Mucosa of rectum (tissue), 2 donors: ENCODE results near the gene KPNA4.

Experiments used
- H3K27ac ChIP-seq, 2 donors: one replicate each; pipeline ENCODE4 v1.7.0; 2013; ENCODE audit warnings: inconsistent platforms in 2 of 2, low read depth in 2 of 2, low read length in 2 of 2
- H3K27me3 ChIP-seq, 2 donors: one replicate each; pipeline ENCODE4 v1.7.0; 2013; ENCODE audit warnings: low read length in 2 of 2; ENCODE audit not compliant: control insufficient read depth in 2 of 2, insufficient read depth in 2 of 2
- H3K36me3 ChIP-seq, 2 donors: one replicate each; pipeline ENCODE4 v1.7.0; 2013; ENCODE audit warnings: low read length in 2 of 2; ENCODE audit not compliant: control insufficient read depth in 2 of 2, insufficient read depth in 2 of 2
- H3K4me1 ChIP-seq, 2 donors: one replicate each; pipeline ENCODE4 v1.7.0; 2013; ENCODE audit warnings: low read length in 2 of 2, mild to moderate bottlenecking in 1 of 2; ENCODE audit not compliant: control insufficient read depth in 2 of 2, insufficient read depth in 2 of 2
- H3K4me3 ChIP-seq, 2 donors: one replicate each; pipeline ENCODE4 v1.7.0; 2013; ENCODE audit warnings: low read length in 2 of 2
- H3K9ac ChIP-seq, 2 donors: one replicate each; pipeline ENCODE4 v1.7.0; 2013; ENCODE audit warnings: low read length in 2 of 2, low read depth in 1 of 2, mild to moderate bottlenecking in 1 of 2
- H3K9me3 ChIP-seq, 2 donors: one replicate each; pipeline ENCODE4 v1.7.0; 2013; ENCODE audit warnings: low read length in 2 of 2; ENCODE audit not compliant: control insufficient read depth in 2 of 2
- donor health status: healthy.
- donor health status: Normal muscosa, but diverticular disease.

The KPNA4 gene

DNA sequence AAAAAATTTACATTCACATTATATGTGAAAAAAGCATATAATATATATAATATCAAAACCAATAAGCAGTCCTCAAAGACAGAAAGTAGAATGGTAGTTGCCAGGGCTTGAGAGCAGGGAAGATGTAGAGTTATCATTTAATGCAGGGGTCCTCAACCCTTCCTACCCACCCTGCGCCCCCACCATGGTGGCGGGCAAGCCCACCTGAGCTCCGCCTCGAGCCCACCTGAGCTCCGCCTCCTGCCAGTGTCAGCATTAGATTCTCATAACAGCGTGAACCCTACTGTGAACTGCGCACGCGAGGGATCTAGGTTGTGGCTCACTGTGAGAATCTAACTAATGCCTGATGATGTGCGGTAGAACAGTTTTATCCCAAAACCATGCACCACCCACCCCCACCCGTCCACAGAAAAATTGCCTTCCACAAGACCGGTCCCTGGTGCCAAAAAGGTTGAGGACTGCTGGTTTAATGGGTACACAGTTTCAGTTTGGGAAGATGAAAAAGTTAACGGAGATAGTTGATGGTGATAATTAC, 118.8 kb downstream of the KPNA4 start:
- peaks cover 0 to 2% of the 10 kb centered on the region in 2 donors for H3K27me3 ChIP-seq
- no peak overlapping the region for H3K9ac ChIP-seq
- no peaks in the 10 kb centered on the region for H3K36me3 ChIP-seq
- H3K9me3 ChIP-seq, result no peaks in the 10 kb centered on the region
- no peak overlapping the region for H3K4me3 ChIP-seq
- no peak overlapping the region for H3K27ac ChIP-seq
- H3K4me1 ChIP-seq, result peaks cover 0 to 4% of the 10 kb centered on the region in 2 donors

DNA sequence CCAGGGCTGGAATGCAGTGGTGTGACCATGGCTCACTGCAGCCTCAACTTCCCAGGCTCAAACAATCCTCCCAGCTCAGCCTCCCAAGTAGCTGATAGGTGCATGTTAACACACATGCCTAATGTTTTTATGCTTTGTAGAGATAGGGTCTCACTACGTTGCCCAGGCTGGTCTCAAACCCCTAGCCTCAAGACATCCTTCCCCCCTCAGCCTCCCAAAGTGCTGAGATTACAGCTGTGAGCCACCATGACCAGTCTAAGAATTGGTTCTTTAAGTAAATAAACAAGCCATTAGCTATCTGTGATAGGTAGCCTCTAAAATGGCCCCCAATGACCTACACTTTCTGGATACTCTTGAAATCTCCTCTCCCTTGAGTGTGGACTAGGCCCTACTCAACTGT, 119.5 kb downstream of the KPNA4 start:
- Histone ChIP-seq H3K9me3 (no peaks in the 10 kb centered on the region), H3K4me1 (peaks cover 0 to 4% of the 10 kb centered on the region in 2 donors), H3K27me3 (peaks cover 0 to 2% of the 10 kb centered on the region in 2 donors), H3K27ac (no peak overlapping the region), H3K4me3 (no peak overlapping the region), H3K36me3 (no peaks in the 10 kb centered on the region), H3K9ac (no peak overlapping the region)
